Hepatocyte (in vitro differentiated cells): ENCODE measurements around the gene FUS. TPM values are rescaled to one million over a fixed set of nuclear protein-coding genes. Genes with fewer than 3 reads are reported as not detected.

ENCODE experiments used
- DNase-seq: peaks from one replicate; pipeline ENCODE4 v3.0.0-alpha.2; 2016; ENCODE audit warnings: low spot score
- H2AFZ ChIP-seq: fragments of 200-600 bp; sonication (generic); 2 replicates; pipeline ENCODE4 v1.6.0; 2016; ENCODE audit warnings: antibody characterized with exemption, mild to moderate bottlenecking
- H3K27ac ChIP-seq: fragments of 200-600 bp; sonication (generic); 2 replicates; pipeline ENCODE4 v1.5.1; 2016; ENCODE audit warnings: mild to moderate bottlenecking
- H3K27me3 ChIP-seq: fragments of 200-600 bp; sonication (generic); 2 replicates; pipeline ENCODE4 v1.6.1; 2016
- H3K36me3 ChIP-seq: fragments of 200-600 bp; sonication (generic); replicated peaks from 2 replicates; pipeline ENCODE4 v1.5.1; 2016; ENCODE audit warnings: low read depth; ENCODE audit not compliant: insufficient read depth
- H3K4me1 ChIP-seq: fragments of 200-600 bp; sonication (generic); 2 replicates; pipeline ENCODE4 v1.5.1; 2016; ENCODE audit warnings: mild to moderate bottlenecking, moderate library complexity; ENCODE audit not compliant: insufficient read depth
- H3K4me2 ChIP-seq: fragments of 200-600 bp; sonication (generic); 2 replicates; pipeline ENCODE4 v1.6.0; 2016
- H3K4me3 ChIP-seq: fragments of 200-600 bp; sonication (generic); 2 replicates; pipeline ENCODE4 v1.5.1; 2016; ENCODE audit warnings: mild to moderate bottlenecking
- H3K79me2 ChIP-seq: fragments of 200-600 bp; sonication (generic); 2 replicates; pipeline ENCODE4 v1.6.0; 2017; ENCODE audit warnings: mild to moderate bottlenecking
- H3K9me2 ChIP-seq: fragments of 200-600 bp; sonication (generic); replicated peaks from 2 replicates; pipeline ENCODE4 v1.6.0; 2017; ENCODE audit warnings: mild to moderate bottlenecking; ENCODE audit not compliant: insufficient read depth
- H3K9me3 ChIP-seq: fragments of 200-600 bp; sonication (generic); 2 replicates; pipeline ENCODE4 v1.5.1; 2016; ENCODE audit warnings: low read depth, mild to moderate bottlenecking
- H4K20me1 ChIP-seq: fragments of 200-600 bp; sonication (generic); 2 replicates; pipeline ENCODE4 v1.6.0; 2016; ENCODE audit warnings: mild to moderate bottlenecking; ENCODE audit not compliant: insufficient read depth, poor library complexity, severe bottlenecking
- CTCF ChIP-seq: fragments of 200-600 bp; sonication (generic); IDR thresholded peaks from 2 replicates; pipeline ENCODE4 v1.5.1; 2016; ENCODE audit warnings: antibody characterized with exemption, mild to moderate bottlenecking; ENCODE audit not compliant: poor library complexity
- EZH2 ChIP-seq: fragments of 200-600 bp; sonication (generic); IDR thresholded peaks from 2 replicates; pipeline ENCODE4 v1.6.1; 2016; ENCODE audit warnings: antibody characterized with exemption, mild to moderate bottlenecking, borderline replicate concordance
- EZH2phosphoT487 ChIP-seq: fragments of 200-600 bp; sonication (generic); IDR thresholded peaks from one replicate; pipeline ENCODE4 v1.6.1; 2018; ENCODE audit warnings: antibody characterized with exemption, mild to moderate bottlenecking, low read depth, moderate library complexity; ENCODE audit not compliant: unreplicated experiment, severe bottlenecking
- WGBS: methylation state at CpG from one replicate; pipeline ENCODE4 v1.1.6; 2016; ENCODE audit warnings: low lambda C conversion rate; ENCODE audit errors: missing lambda C conversion rate; 5-methylcytosine and 5-hydroxymethylcytosine counted together
- polyA plus RNA-seq: library from polyadenylated mRNA; unstranded; fragments of >200 nt; fragmentation: Nextera tagmentation; extraction: Ambion mirVana; gene quantifications from 2 replicates; pipeline ENCODE4 v1.2.1, GENCODE V29; 2016
- total RNA-seq: library from RNA; depleted of rRNA; stranded (reverse); fragments of >200 nt; gene quantifications from 2 replicates; pipeline ENCODE4 v1.2.3, GENCODE V29; 2014

The FUS gene
- total and polyA plus RNA-seq, 2 experiments from 2014 or later: 47.4 to 327 TPM

GRCh38 chr16:31184888-31185287, 4.9 kb downstream of the FUS start:
- WGBS: 96% methylated on average over 11 of the region's 14 CpGs
- Histone ChIP-seq H3K9me2 (no peaks in the 10 kb centered on the region), H3K79me2 (peaks cover 95% of the 10 kb centered on the region), H4K20me1 (peaks cover 92% of the 10 kb centered on the region), H3K27me3 (no peaks in the 10 kb centered on the region), H3K4me1 (peaks cover 18% of the 10 kb centered on the region), H3K4me2 (no peak overlapping the region), H2AFZ (no peak overlapping the region), H3K4me3 (no peak overlapping the region), H3K27ac (no peak overlapping the region), H3K36me3 (peaks cover 4% of the 10 kb centered on the region), H3K9me3 (no peaks in the 10 kb centered on the region)
- no peak for DNase-seq
- TF ChIP-seq CTCF (no peak), EZH2 (no peak), EZH2phosphoT487 (no peak)

- Histone ChIP-seq H3K36me3 (peaks cover 5% of the 10 kb centered on the region), H2AFZ (no peak overlapping the region), H3K4me1 (peaks cover 18% of the 10 kb centered on the region), H3K4me2 (no peak overlapping the region), H4K20me1 (peaks cover 97% of the 10 kb centered on the region), H3K27me3 (no peaks in the 10 kb centered on the region), H3K27ac (no peak overlapping the region), H3K9me3 (no peaks in the 10 kb centered on the region), H3K4me3 (no peak overlapping the region), H3K79me2 (peaks cover 96% of the 10 kb centered on the region), H3K9me2 (no peaks in the 10 kb centered on the region)
- WGBS: 78% methylated on average over 5 of the region's 5 CpGs
- no peak for TF ChIP-seq EZH2phosphoT487
- TF ChIP-seq CTCF: no peak
- no peak for TF ChIP-seq EZH2
- no peak for DNase-seq
Observed at GRCh38 chr16:31185339-31185738, 5.4 kb downstream of the FUS start.

- no peak for DNase-seq
- no peaks in the 10 kb centered on the region for H3K9me2 ChIP-seq
- peaks cover 96% of the 10 kb centered on the region for H4K20me1 ChIP-seq
- H3K4me1 ChIP-seq: peaks cover 18% of the 10 kb centered on the region
- H3K27me3 ChIP-seq: no peaks in the 10 kb centered on the region
- H3K9me3 ChIP-seq: no peaks in the 10 kb centered on the region
- peaks cover 8% of the 10 kb centered on the region for H3K36me3 ChIP-seq
- H2AFZ ChIP-seq: no peak overlapping the region
- TF ChIP-seq EZH2: no peak
- TF ChIP-seq CTCF: no peak
- no peak for TF ChIP-seq EZH2phosphoT487
- peaks cover 94% of the 10 kb centered on the region for H3K79me2 ChIP-seq
- no peak overlapping the region for H3K4me2 ChIP-seq
- 88% methylated on average over 7 of the region's 7 CpGs for WGBS
- H3K4me3 ChIP-seq: no peak overlapping the region
- H3K27ac ChIP-seq: no peak overlapping the region
Observed at GRCh38 chr16:31186176-31186575, 6.2 kb downstream of the FUS start.
